ENCODE results near the gene FHL2.

The FHL2 gene

DNA sequence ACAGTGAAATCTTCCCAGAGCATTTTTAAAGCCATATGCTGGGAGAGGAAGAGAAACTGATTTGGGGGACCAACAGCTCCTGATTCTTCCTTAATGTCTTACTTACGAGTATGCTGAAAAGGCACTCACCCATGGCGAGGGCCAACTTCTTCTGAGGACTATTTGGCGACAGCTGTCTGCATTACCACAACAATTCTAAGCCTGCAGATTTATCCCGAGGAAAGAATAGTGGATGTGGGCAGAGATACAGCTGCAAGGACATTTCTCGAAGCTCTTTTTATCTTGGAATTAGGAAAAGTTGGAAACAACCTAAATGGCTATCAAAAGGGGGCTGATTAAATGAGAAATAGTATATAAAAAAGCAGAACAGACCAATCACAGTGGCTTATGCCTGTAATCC lies 40.3 kb upstream of the FHL2 start:
- H3K27me3 ChIP-seq (ENCODE audit: insufficient read depth, low read depth): no peaks in the 10 kb centered on the region
- H3K9ac ChIP-seq: no peak overlapping the region
- H4K20me1 ChIP-seq (ENCODE audit: insufficient read depth): no peaks in the 10 kb centered on the region
- H3K4me2 ChIP-seq: no peak overlapping the region
- no peak overlapping the region for H3K27ac ChIP-seq
- H3K79me2 ChIP-seq (ENCODE audit: insufficient read depth, low read depth): no peaks in the 10 kb centered on the region
- H2AFZ ChIP-seq (ENCODE audit: low read depth): no peak overlapping the region
- TF ChIP-seq, protein P1, sequence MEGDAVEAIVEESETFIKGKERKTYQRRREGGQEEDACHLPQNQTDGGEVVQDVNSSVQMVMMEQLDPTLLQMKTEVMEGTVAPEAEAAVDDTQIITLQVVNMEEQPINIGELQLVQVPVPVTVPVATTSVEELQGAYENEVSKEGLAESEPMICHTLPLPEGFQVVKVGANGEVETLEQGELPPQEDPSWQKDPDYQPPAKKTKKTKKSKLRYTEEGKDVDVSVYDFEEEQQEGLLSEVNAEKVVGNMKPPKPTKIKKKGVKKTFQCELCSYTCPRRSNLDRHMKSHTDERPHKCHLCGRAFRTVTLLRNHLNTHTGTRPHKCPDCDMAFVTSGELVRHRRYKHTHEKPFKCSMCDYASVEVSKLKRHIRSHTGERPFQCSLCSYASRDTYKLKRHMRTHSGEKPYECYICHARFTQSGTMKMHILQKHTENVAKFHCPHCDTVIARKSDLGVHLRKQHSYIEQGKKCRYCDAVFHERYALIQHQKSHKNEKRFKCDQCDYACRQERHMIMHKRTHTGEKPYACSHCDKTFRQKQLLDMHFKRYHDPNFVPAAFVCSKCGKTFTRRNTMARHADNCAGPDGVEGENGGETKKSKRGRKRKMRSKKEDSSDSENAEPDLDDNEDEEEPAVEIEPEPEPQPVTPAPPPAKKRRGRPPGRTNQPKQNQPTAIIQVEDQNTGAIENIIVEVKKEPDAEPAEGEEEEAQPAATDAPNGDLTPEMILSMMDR (conservative IDR thresholded peaks at IDR 0.05; ENCODE audit: low read depth, low read length): no peak
- no peaks in the 10 kb centered on the region for H3K36me3 ChIP-seq (ENCODE audit: insufficient read depth)
- no peaks in the 10 kb centered on the region for H3K4me1 ChIP-seq (ENCODE audit: low read depth, poor library complexity, severe bottlenecking)
- H3K4me3 ChIP-seq (IDR thresholded peaks at IDR 0.05; ENCODE audit: insufficient read depth, low read depth, low read length): no peak overlapping the region

DNA sequence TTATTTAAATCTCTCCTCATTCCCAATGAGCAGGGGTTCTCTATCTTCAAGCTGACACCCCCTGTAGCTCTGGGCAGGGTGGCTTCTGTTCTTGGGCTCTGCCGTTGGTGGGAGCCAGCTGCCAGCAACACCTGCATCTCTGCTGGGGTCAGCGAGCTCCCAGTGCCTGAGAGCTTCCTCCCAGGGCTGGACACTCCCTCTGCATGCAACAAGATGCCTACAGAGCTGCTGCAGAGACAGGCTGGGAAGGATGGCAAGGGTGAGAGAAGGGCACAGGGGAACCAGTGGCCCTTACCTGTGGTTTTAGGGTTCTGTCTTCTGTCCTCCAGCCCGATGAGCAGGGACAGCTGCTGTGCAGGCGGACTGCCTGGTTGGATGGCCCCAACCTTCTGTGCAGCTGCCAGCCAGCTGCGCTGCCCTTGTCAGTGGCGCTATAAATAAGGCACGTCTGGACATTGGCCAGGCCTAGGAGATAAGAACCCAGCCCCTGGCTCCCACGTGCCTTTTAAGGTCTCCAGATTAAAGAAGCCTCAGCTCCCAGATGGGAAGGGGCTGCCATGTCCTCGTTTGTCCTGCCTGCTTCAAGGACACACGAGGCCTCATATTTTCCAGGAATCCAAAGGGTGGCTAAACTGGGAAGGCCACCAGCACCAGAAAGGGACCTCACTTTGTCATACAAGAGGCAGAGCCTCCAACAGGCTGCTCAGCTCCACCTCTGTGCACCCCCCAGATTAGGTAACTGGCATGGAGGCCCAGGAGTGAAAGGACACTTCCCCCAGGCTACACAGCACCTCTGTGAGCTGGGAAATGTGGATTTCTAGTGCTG lies 39.5 kb upstream of the FHL2 start:
- Histone ChIP-seq H2AFZ (ENCODE audit: low read depth) (no peak overlapping the region), H3K9ac (no peak overlapping the region), H3K4me3 (IDR thresholded peaks at IDR 0.05; ENCODE audit: insufficient read depth, low read depth, low read length) (no peak overlapping the region), H4K20me1 (ENCODE audit: insufficient read depth) (no peaks in the 10 kb centered on the region), H3K27ac (no peak overlapping the region), H3K36me3 (ENCODE audit: insufficient read depth) (no peaks in the 10 kb centered on the region), H3K4me2 (no peak overlapping the region), H3K27me3 (ENCODE audit: insufficient read depth, low read depth) (no peaks in the 10 kb centered on the region), H3K4me1 (ENCODE audit: low read depth, poor library complexity, severe bottlenecking) (no peaks in the 10 kb centered on the region), H3K79me2 (ENCODE audit: insufficient read depth, low read depth) (no peaks in the 10 kb centered on the region)
- TF ChIP-seq, protein P1 (conservative IDR thresholded peaks at IDR 0.05; ENCODE audit: low read depth, low read length): no peak

DNA sequence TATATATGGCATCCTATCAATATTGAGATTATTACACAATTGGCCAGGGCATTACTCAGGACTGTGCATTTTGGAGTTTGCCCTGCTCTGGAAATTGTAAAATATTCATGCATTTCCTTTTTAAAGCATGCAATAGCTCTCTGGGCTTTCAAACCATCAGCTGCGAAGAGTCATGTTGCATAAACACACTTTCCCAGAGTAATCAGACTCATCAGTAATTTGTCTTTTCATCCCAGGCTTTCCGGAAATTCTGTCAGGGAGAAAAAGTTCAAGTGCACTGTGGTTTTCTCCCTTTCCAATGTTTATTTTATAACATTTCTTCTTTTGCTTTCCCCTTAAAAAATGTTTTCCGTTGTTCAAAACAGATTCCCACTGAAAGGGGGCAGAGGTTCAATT lies 38.9 kb upstream of the FHL2 start:
- Histone ChIP-seq H3K79me2 (ENCODE audit: insufficient read depth, low read depth) (no peaks in the 10 kb centered on the region), H3K36me3 (ENCODE audit: insufficient read depth) (no peaks in the 10 kb centered on the region), H3K27ac (no peak overlapping the region), H4K20me1 (ENCODE audit: insufficient read depth) (no peaks in the 10 kb centered on the region), H3K4me1 (ENCODE audit: low read depth, poor library complexity, severe bottlenecking) (no peaks in the 10 kb centered on the region), H3K4me3 (IDR thresholded peaks at IDR 0.05; ENCODE audit: insufficient read depth, low read depth, low read length) (no peak overlapping the region), H2AFZ (ENCODE audit: low read depth) (no peak overlapping the region), H3K4me2 (no peak overlapping the region), H3K9ac (no peak overlapping the region), H3K27me3 (ENCODE audit: insufficient read depth, low read depth) (no peaks in the 10 kb centered on the region)
- TF ChIP-seq, protein P1 (conservative IDR thresholded peaks at IDR 0.05; ENCODE audit: low read depth, low read length): no peak

DNA sequence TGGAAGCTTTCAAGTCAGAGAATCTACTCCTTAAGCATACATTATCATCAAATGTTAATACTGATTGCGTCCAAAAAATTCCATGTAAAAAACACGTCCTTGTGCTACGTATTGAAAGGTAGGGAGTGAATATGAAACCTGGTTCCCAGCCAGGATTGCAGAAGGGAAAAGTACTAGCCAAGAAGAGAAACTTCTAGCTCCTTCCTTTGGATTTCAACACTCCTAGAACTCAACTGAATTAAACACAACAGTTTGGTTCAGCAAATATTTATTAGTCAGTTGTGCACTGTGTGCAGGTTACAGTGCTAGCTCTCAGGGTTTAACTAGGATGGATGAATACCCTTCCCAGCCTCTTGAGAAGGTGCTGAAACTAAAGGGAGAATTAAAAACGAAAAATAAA lies 33.9 kb upstream of the FHL2 start:
- Histone ChIP-seq H3K4me2 (no peak overlapping the region), H3K27ac (no peak overlapping the region), H3K9ac (no peak overlapping the region), H3K27me3 (ENCODE audit: insufficient read depth, low read depth) (no peaks in the 10 kb centered on the region), H3K4me3 (IDR thresholded peaks at IDR 0.05; ENCODE audit: insufficient read depth, low read depth, low read length) (no peak overlapping the region), H4K20me1 (ENCODE audit: insufficient read depth) (no peaks in the 10 kb centered on the region), H3K36me3 (ENCODE audit: insufficient read depth) (no peaks in the 10 kb centered on the region), H3K79me2 (ENCODE audit: insufficient read depth, low read depth) (no peaks in the 10 kb centered on the region), H2AFZ (ENCODE audit: low read depth) (no peak overlapping the region), H3K4me1 (ENCODE audit: low read depth, poor library complexity, severe bottlenecking) (peaks cover 3% of the 10 kb centered on the region)
- TF ChIP-seq, protein P1 (conservative IDR thresholded peaks at IDR 0.05; ENCODE audit: low read depth, low read length): no peak
